HG03108 (cell line): ENCODE measurements around the gene C10orf143.
"Not testable (repeated sequence)": the region's sequence is repeated elsewhere in the genome, so short reads cannot be mapped to it uniquely, and the experiment has no call there.

Experiments used
- ATAC-seq: cut with Tn5 transposase; IDR thresholded peaks from one replicate; pipeline ENCODE4 v1.9.1; 2021; ENCODE audit warnings: moderate library complexity; ENCODE audit not compliant: unreplicated experiment

Gene C10orf143

GRCh38 chr10:130037169-130037661 is 73.4 kb downstream of the C10orf143 start:
- no peak for ATAC-seq

DNA sequence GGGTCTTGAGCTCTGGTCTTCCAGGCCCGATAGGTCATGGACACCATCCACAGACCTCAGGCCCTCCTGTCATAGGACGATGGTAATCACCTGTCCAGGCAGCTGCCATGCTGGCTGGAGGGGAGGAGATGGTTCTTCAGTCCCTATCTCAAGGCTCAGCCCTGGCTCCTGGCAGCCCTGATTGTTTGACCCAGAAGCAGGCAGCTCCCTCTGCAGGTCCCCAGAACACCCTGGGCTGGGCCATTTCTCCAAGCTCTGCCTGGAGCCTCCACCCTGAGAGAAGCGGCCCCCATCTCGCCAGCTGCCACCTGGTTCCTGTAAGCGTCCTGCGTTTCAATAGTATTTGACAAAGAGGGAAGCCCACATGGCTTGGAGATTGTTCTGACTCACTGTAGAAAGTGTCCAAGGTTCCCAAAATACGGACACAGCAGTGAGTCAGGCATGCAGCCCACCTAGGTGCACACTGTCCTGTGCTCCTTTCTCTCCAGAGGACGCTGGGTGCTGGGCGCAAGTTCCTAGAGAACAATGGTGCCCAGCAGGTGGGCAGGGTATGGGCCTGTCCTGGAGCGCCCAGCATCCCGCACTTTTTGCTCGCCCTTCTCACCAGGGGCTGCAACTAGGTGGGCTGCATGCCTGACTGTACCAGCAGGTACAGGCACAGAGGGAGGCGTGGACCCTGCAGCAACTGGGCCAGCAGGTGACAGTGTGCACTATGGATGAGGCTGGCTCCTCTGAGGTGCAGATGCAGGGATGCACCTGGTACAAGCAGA is 74.1 kb downstream of the C10orf143 start:
- ATAC-seq: no peak

DNA sequence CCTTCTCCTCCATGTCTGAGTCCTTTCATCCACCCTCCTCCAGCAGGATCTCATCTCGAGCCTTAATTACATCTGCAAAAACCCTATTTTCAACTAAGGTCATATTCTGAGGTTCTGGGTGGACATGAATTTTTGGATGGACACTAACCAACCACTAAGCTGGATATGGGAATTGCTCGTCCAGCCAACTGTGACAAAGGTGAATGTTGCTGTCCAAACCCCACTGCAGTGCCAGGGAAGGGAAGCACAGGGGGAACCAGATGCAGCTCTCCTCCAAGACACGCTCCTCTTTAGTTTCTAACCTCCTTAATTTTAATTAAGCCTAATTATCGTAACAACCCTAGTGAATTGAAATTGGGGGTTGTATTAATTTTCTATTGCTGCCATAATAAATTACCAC is 81.4 kb downstream of the C10orf143 start:
- ATAC-seq: no peak

GRCh38 chr10:130028465-130028819 is 82.2 kb downstream of the C10orf143 start:
- no peak for ATAC-seq

DNA sequence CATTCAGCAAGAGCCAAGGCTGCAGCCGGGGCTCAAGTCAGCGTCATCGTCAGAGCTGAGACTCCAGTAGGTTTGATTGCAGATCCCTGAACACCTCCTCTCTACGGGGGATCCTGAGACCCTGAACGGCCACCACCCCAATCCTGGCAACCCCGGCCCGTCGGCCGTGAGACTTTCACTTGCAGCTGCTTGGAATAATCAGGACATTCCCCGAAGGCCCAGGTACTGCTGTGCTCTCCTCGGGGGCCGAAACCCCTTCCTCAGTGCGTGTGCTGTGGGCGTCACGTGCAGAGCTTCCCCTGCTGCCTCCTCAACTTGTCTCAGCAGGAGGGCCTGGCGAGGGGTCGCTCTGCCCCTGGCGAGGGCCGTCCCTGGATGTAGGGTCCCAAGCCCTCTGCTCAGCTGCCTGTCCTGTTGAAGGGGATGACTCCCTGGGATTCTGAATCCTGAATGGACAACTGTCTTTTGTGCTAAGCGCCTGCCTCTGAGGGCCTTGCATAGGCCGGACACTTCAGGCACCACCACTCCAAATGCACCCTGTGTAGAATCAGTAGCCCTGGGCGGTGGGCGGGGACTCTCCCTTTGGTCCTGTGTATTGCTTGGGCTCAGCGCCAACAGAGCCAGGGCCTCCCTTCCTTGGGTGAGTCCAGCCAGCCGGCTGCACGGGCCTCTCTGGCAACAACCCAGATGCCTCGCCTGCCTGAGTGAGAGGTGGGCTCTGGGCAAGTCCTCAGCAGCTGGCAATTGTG is 82.7 kb downstream of the C10orf143 start:
- no peak for ATAC-seq

- ATAC-seq: no peak
Observed at GRCh38 chr10:130026670-130027456, 83.8 kb downstream of the C10orf143 start.

- ATAC-seq: no peak
Observed at GRCh38 chr10:130025811-130026485, 84.7 kb downstream of the C10orf143 start.

DNA sequence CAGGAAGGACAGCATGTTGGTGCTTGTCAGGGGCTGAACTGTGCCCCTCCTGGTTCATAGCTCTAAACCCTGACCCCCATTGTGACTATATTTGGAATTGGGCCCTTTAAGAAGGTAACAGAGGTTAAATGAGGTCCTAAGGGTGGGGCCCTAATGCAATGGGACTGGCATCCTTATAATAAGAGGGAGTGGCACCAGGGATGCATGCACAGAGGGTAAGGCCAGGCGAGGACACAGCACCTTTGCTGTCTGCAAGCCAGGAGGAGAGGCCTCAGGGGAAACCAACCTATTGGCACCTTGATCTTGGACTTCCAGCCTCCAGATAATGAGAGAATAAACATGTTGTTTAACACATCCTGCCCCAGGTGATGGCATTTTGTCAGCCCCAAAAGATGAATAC is 85.3 kb downstream of the C10orf143 start:
- ATAC-seq: no peak

DNA sequence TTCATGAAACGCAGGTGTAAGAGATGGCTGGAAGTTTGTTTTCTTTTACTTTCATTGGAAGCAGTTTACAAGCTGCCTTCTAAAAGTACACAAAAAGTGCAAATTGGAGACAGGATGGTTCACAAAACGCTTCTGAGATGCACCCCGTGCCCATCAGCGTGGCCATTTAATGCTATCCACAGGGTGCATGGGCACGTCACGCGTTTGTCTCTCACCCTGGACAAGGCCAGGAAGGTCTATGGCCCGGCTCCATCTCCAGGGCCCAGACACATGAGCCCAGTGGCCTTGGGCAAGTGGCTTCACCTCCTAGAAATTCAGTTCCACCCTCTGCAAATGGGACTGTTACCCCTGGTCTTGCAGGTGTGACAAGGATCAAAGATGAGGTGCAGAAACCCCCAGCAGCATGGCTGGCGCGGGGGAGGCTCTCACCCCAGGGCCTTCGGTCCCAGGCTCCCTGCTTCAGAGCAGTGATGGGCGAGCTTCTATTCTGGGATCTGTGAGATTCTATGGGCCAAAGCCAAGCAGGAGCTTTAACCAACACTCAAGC is 85.8 kb downstream of the C10orf143 start:
- ATAC-seq: no peak

GRCh38 chr10:130024326-130024725 is 86.3 kb downstream of the C10orf143 start:
- ATAC-seq: not testable (repeated sequence)

GRCh38 chr10:130023454-130024230 is 87.0 kb downstream of the C10orf143 start:
- no peak for ATAC-seq

DNA sequence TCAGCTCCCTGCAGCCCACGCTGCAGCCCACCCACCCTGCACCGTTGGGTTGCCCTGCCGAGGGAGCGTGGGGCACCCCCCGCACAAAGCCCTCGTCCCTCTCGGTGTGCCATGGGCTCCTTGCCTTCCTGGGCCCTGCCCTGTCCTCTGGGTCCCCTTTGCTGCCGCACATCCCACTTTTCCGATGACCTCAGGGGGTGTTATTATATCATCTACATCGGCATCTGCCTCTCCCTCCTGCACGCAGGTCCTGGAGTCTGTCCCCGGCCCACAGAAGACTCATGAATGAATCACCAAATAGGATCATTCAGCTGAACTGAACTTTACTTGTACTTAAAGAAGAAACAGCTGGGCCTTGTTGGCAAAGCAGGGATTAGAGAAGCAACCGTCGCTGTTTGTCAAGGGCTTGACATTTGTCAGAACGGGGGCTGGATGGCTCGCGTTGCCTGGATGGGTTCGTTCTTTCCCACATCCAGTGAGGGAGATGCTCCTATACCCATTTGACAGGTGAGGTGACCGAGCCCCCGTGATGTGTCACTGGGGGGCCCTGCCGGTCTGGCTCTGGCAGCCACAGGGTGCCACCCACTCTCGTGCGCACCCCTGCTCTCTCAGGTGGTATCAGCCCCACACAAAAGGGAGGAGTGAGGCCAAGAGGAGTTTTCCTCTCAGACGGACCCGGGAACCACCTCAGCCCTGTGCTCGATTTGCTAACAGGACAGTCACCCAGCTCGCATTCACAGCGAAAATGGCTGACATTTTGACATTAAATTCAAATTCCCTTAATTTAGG is 87.9 kb downstream of the C10orf143 start:
- ATAC-seq: no peak

DNA sequence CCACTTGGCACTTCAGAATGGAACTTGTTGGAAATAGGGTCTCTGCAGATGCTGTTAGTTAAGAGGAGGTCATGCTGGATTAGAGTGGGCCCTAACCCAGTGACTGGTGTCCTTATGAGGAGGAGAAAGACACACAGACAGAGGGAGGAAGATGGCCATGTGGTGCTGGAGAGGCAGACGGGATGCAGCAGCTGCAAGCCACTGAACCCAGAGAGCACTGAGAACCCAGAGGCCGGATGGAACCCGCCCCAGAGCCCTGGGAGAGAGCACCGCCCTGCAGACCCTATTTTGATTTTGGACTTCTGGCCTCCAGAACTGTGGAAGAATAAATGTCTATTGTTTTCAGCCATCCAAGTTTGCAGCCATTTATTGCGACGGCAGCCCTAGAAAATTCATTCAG is 88.5 kb downstream of the C10orf143 start:
- ATAC-seq: no peak

DNA sequence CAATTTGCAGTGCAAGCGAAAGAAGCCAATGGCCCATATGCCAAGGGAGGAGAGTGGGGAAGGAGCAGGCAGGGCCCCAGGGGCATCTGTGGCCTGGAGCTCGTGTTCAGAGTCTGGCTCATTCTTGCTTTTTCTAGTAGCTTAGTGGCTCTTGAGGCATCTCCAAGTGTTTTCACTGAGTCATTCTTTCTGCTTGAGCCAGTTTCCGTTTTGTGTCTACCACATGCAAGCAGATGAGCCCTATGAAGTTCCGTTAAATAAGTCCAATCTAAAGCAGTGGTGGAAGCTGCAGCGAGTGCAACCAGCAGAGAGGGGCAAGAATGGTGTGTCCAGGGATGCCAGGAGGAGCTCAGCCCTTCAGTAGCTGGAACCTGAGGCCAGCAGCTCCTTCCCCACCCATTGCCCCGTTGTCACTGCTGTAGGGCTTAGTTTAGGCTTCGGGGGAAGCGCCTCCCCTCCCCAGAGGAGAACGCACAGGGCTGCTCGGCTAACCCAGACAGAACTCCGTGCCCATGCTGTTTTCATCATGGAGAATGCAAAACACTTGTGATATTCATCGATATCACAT is 89.2 kb downstream of the C10orf143 start:
- no peak for ATAC-seq

DNA sequence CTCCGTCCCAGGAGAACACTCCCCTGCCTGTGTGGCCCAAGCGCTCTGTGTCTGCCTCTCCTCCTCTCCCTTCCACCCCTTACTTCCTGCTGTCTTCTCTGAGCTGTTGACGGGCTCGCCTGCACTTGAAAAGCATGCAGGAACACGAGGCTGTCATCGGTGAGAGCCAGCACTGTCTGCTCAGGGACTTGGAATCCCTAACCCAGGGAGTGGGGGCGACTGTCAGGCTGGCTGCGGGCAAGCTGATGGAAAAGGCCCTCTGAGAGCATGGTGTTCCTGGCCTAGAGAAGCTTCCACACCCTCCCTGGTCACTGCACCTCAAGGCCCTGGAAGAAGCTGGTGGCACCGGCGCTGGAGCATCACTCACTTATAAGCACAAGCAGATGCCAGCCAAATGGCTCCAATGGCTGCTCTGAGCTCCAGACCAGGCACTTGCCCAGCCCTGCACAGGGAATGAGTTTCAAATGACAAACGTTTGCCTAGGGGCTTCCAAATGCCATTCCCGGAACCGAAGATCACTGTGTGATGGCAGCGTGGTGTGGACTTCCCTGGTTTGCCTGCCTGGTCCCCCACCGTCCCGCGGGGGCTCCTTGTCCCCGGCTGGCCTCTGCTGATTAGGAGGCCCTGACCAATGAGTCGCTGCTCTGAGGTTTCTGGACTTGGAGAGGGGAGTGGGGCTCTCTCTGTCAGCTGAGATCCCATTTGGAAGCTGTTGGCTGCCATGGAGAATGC is 89.8 kb downstream of the C10orf143 start:
- no peak for ATAC-seq

DNA sequence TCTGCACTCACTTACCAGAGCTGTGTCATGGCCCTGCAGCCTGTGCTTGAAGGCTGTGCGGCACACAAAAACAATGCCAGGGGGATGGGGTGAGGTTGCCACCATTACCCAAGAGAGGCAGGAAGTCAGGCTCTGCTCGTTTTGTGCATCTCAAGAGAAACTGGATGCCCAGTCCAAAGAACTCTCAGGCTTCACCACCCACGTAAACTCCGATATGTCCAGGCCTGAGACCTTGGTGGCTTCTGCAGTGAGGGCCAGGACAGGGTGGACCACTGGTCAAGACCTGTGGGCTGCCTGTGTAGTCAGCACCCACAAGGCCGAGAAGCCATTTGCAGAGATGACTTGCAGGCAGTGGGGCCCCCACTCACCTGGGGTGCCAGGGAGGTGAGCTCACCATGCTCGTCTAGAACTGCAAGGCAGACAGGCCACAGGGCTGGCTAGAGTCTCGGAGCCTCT is 91.9 kb downstream of the C10orf143 start:
- ATAC-seq: no peak

GRCh38 chr10:130018265-130018664 is 92.4 kb downstream of the C10orf143 start:
- ATAC-seq: no peak

DNA sequence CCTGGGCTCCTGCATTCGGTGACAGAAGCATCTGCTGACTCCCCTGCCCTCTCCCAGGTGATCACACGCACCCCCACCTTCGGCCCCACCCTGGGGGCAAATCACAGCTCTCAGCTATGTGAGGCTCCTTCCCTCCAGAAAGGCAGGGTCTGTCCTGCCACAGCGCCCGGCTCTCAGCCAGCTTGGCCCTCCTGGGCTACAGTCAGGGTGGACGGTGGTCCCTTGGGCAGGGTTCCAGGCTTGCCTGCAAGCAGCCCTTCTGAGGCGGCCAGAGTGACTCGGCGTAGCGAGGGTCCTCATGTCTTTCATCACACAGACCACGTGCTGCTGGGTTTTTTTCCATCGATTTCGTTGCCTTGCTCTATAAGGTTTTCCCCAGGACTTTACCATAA is 93.0 kb downstream of the C10orf143 start:
- ATAC-seq: no peak
